Colonic mucosa (tissue), 4 donors: ENCODE measurements around the gene GPATCH4. TPM values are rescaled to one million over a fixed set of nuclear protein-coding genes. Genes with fewer than 3 reads are reported as not detected.

Experiments used
- DNase-seq: peaks from one replicate; pipeline ENCODE4 v3.0.0-alpha.2; 2020
- H3K27ac ChIP-seq: fragments of 200-600 bp; one replicate; pipeline ENCODE4 v1.8.0; 2021
- H3K27me3 ChIP-seq: fragments of 200-600 bp; one replicate; pipeline ENCODE4 v1.8.0; 2021
- H3K36me3 ChIP-seq: fragments of 200-600 bp; one replicate; pipeline ENCODE4 v1.8.0; 2021
- H3K4me1 ChIP-seq: fragments of 200-600 bp; one replicate; pipeline ENCODE4 v1.8.0; 2021; ENCODE audit warnings: mild to moderate bottlenecking
- H3K4me3 ChIP-seq: fragments of 200-600 bp; one replicate; pipeline ENCODE4 v1.8.0; 2021
- H3K9ac ChIP-seq, 2 donors: one replicate each; pipeline ENCODE4 v1.7.0; 2013; ENCODE audit warnings: control low read depth in 2 of 2, low read depth in 2 of 2, low read length in 2 of 2
- H3K9me3 ChIP-seq: fragments of 200-600 bp; one replicate; pipeline ENCODE4 v1.8.0; 2021
- intact Hi-C: fragments of 100-400 bp; cut with DNase I; formaldehyde crosslinking; loops from one replicate; pipeline ENCODE4 v1.14.1; 2022
- total RNA-seq, 2 donors: library from RNA; stranded (reverse); fragmentation: NEBNext Ultra II Directional in 1 of 2; extraction: Animal tissue kit (Norgen Biotek cat#: 25700) in 1 of 2; gene quantifications; one replicate each; pipeline ENCODE4 v1.2.1, GENCODE V29; 2021
- TF ChIP-seq, protein P1 (sequence below): fragments of 200-600 bp; IDR thresholded peaks from one replicate; pipeline ENCODE4 v1.8.0; 2022; ENCODE audit warnings: antibody characterized with exemption, mild to moderate bottlenecking
- donor health status: healthy.
- donor health status: DM: no; HTN: no; CAD: no.
- donor health status: DM: no; HTN: no; CAD: no.

Gene GPATCH4
- total RNA-seq, 2 donors from 2014 or later, result 12.3 to 31.3 TPM

DNA sequence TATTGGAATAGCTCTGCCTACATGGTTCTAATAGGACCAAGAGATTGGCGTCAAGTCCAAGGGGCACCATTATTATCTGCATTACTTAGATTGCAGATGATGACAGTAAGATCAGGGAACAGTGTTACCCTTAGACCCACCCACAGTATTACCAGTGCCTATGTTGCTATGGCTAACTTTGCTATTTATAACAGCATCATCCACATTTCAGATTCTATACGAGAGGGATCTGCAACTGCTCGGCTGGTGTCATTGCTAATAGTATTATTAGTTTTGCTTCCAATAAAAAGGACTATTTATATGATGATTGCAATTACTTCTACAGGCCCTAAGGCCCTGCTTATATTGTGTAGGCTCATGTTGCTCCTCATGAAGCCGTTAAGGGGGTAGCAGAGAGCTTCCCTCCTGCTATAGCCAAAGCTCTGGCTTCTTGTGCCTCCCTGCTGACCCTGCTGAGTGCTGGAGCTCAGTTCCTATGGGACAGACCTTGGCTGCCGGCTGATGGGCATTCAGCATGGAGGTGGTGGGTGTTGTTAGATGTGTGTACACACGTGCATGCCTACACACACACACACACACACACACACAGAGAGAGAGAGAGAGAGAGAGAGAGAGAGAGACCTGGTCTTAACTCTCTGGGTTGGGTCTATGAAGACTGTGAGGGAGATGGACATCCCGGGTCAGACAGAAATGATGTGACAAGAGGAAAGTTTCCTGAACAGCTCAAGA, 41.9 kb upstream of the GPATCH4 start:
- Histone ChIP-seq H3K36me3 (no peaks in the 10 kb centered on the region), H3K9ac (no peak overlapping the region), H3K27me3 (peaks cover 26% of the 10 kb centered on the region), H3K4me3 (no peak overlapping the region), H3K4me1 (no peaks in the 10 kb centered on the region), H3K9me3 (no peaks in the 10 kb centered on the region), H3K27ac (no peak overlapping the region)
- DNase-seq, result no peak
- TF ChIP-seq, protein P1, sequence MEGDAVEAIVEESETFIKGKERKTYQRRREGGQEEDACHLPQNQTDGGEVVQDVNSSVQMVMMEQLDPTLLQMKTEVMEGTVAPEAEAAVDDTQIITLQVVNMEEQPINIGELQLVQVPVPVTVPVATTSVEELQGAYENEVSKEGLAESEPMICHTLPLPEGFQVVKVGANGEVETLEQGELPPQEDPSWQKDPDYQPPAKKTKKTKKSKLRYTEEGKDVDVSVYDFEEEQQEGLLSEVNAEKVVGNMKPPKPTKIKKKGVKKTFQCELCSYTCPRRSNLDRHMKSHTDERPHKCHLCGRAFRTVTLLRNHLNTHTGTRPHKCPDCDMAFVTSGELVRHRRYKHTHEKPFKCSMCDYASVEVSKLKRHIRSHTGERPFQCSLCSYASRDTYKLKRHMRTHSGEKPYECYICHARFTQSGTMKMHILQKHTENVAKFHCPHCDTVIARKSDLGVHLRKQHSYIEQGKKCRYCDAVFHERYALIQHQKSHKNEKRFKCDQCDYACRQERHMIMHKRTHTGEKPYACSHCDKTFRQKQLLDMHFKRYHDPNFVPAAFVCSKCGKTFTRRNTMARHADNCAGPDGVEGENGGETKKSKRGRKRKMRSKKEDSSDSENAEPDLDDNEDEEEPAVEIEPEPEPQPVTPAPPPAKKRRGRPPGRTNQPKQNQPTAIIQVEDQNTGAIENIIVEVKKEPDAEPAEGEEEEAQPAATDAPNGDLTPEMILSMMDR, result no peak
- intact Hi-C loops, result no loop called here

DNA sequence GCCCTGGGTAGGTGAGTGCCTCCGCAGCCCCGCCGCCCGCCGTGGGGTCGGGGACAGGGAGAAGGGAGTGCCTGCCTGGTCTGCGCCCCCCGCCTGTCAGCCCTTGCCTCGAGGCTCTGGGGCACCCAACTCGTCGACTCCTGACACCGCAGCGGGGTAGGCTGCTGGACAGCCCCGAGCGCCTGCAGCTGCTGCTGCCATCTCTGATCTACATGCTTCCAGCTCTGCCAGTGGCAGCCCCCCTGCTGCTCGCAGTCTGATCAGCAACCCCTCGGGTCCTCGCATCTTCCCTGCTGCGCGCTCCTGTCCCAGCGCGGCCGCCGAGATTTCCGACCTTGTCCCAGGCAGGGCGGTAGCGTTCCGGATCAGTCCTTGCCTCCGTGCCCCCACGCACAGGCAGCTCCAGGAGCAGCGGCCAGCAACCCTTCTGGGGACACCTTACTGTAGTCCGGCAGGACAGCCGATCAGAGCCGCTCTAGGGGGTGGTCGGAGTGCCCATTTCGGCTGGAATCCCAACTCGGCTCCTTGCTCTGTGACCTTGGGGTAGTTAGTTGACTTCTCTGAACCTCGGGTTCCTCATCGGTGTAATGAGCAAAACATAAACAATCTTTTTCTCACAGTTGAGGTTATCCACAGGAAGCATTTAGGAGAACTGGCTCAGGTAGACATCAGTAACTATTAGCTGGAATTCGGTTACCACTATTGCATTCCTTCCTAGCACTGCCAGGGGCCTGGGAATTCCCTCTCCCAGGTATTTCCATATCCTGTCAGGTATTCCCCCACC, 41.2 kb upstream of the GPATCH4 start:
- no peaks in the 10 kb centered on the region for H3K36me3 ChIP-seq
- no peaks in the 10 kb centered on the region for H3K4me1 ChIP-seq
- TF ChIP-seq, protein P1, result no peak
- DNase-seq, result no peak
- no peaks in the 10 kb centered on the region for H3K9me3 ChIP-seq
- H3K27ac ChIP-seq, result no peak overlapping the region
- H3K4me3 ChIP-seq, result no peak overlapping the region
- intact Hi-C loops, result no loop called here
- H3K9ac ChIP-seq, result no peak overlapping the region
- H3K27me3 ChIP-seq, result peaks cover 29% of the 10 kb centered on the region

DNA sequence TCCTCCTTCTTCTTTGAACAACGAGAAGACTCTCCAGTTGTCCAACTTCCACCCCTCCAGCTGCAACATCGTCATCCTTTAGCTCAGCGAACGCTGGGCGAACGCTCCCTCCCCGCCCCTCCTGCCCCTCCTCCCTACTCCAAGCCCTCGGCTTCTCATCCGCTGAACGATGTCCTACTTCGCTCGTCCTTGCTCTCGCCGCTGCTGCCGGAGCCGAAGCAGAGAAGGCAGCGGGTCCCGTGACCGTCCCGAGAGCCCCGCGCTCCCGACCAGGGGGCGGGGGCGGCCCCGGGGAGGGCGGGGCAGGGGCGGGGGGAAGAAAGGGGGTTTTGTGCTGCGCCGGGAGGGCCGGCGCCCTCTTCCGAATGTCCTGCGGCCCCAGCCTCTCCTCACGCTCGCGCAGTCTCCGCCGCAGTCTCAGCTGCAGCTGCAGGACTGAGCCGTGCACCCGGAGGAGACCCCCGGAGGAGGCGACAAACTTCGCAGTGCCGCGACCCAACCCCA, 40.5 kb upstream of the GPATCH4 start, which contains the start of gene BCAN:
Gene BCAN, plus strand, starts transcription at position 357 of the 504 bp plus-strand sequence. CDS start 3,938 bp downstream, outside the sequence.
- H3K4me1 ChIP-seq, result no peaks in the 10 kb centered on the region
- H3K27me3 ChIP-seq, result peaks cover 29% of the 10 kb centered on the region
- no peaks in the 10 kb centered on the region for H3K36me3 ChIP-seq
- DNase-seq, result no peak
- TF ChIP-seq, protein P1, result no peak
- no peaks in the 10 kb centered on the region for H3K9me3 ChIP-seq
- H3K4me3 ChIP-seq, result peak within 1 kb of the TSS; percentile 14
- intact Hi-C loops, result no loop called here
- H3K27ac ChIP-seq, result no peak within 1 kb of the TSS
- H3K9ac ChIP-seq, result no peak within 1 kb of the TSS

DNA sequence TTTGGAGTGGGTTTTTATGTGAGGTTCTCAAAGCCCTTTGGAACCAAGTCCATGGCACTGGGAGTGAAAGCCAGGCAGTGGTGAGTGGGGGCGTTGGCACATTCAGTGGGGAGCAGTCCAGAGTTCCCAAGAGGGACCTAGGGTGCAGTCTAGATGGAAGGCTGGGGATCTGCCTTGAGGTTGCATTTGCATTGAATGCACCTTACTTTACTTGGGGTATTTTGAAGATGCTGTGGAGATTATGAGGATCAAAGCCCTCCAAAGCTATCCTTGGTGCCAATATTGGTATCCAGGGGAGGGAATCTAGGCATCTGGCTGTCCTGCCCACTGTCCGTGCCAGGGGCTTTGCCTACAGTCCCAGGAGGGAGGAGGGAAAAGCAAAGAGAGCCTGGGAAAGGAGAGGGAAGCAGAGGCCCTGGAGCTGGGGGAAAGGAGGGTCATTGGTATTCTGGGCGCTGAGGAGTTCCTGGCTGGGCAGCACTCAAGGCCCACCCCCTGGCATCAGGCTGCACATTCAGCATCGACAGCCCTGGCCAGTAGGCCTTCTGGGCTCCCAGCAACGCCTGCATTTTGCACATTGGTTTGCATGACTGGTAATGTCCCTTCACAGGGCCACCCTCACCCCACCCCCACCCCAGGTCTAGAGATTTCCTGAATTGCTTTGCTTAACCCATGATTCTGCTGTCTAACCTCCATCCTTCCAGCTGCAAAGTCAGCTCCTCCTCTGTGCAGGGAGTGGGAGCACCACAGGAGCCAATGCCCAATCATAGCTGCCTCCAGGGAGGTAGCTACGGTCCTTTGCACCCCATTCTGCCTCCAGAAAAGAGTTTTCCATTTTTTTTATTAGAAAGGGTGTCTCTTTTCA, 39.8 kb upstream of the GPATCH4 start:
- Histone ChIP-seq H3K27me3 (peaks cover 29% of the 10 kb centered on the region), H3K4me1 (no peaks in the 10 kb centered on the region), H3K27ac (no peak overlapping the region), H3K4me3 (no peak overlapping the region), H3K9ac (no peak overlapping the region), H3K36me3 (no peaks in the 10 kb centered on the region), H3K9me3 (no peaks in the 10 kb centered on the region)
- intact Hi-C loops, result no loop called here
- TF ChIP-seq, protein P1, result no peak
- DNase-seq, result no peak

DNA sequence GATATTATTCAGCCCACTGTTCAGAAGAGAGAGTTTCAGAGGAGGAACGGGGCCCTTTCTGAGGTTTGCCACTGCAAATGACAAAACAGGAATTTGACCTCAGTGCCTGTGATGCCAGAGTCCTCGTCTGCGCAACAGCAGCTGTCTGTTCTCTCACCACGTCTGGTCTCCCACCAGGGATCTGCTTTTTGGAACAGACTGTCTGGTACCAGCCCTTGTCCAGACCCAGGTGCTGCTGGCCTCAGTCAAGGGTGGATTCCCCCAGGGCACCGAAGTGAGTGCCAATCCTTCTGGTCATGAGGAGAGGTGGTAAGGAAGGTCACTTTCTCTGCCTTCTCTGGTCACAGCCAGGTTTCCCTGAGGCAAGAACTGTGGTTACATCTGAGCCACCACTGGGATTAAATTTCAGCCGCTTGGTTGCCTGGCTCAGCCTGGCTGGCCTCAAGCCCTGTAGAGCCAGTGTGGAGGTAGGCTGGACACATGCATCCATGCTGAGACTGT, 38.4 kb upstream of the GPATCH4 start:
- Histone ChIP-seq H3K9ac (no peak overlapping the region), H3K4me1 (no peaks in the 10 kb centered on the region), H3K36me3 (no peaks in the 10 kb centered on the region), H3K4me3 (no peak overlapping the region), H3K9me3 (no peaks in the 10 kb centered on the region), H3K27ac (no peak overlapping the region), H3K27me3 (peaks cover 29% of the 10 kb centered on the region)
- no peak for DNase-seq
- intact Hi-C loops, result no loop called here
- TF ChIP-seq, protein P1, result no peak
